Common myeloid progenitor, CD34-positive (primary cell): ENCODE data around the gene DUSP11.
"Not testable (repeated sequence)": the region's sequence is repeated elsewhere in the genome, so short reads cannot be mapped to it uniquely, and the experiment has no call there.

Experiments used
- CTCF ChIA-PET: fragments of 350-600 bp; sonication (Branson Sonifier 250); formaldehyde crosslinking; loops from one replicate; lab custom pipeline; 2021; ENCODE audit warnings: antibody characterized with exemption; lab: Charles Lee
- POLR2A ChIA-PET: fragments of 350-600 bp; sonication (Branson Sonifier 250); formaldehyde crosslinking; loops from one replicate; lab custom pipeline; 2021; ENCODE audit warnings: antibody characterized with exemption; lab: Charles Lee
- DNase-seq, 3 donors: peaks; one replicate each; pipeline versions ENCODE4 v3.0.0 to v3.0.0-alpha.2; 2013
- H3K27ac ChIP-seq, 2 experiments: 1 replicate in 1 of 2; 2 replicates in 1 of 2; pipeline ENCODE4 v1.7.0; 2013; ENCODE audit warnings: inconsistent platforms in 2 of 2, low read length in 2 of 2, mild to moderate bottlenecking in 2 of 2, low read depth in 1 of 2, moderate library complexity in 1 of 2; ENCODE audit not compliant: severe bottlenecking in 2 of 2, insufficient read depth in 1 of 2, poor library complexity in 1 of 2
- H3K27me3 ChIP-seq, 5 experiments: replicated peaks in 2 of 5; 1 replicate in 3 of 5; 2 replicates in 2 of 5; pipeline versions ENCODE4 v1.6.1 to v1.7.0; 2013; ENCODE audit warnings: low read length in 4 of 5, mild to moderate bottlenecking in 2 of 5, moderate library complexity in 2 of 5, inconsistent platforms in 1 of 5; ENCODE audit not compliant: insufficient read depth in 5 of 5, control insufficient read depth in 4 of 5
- H3K36me3 ChIP-seq, 4 experiments: 1 replicate in 2 of 4; 2 replicates in 2 of 4; pipeline versions ENCODE4 v1.6.1 to v1.7.0; 2013; ENCODE audit warnings: low read length in 3 of 4, control low read depth in 1 of 4, mild to moderate bottlenecking in 1 of 4; ENCODE audit not compliant: control insufficient read depth in 4 of 4, insufficient read depth in 4 of 4
- H3K4me1 ChIP-seq, 4 experiments: 1 replicate in 3 of 4; 2 replicates in 1 of 4; pipeline versions ENCODE4 v1.6.1 to v1.7.1; 2013; ENCODE audit warnings: low read length in 3 of 4, mild to moderate bottlenecking in 3 of 4, control low read depth in 1 of 4, inconsistent platforms in 1 of 4, moderate library complexity in 1 of 4; ENCODE audit not compliant: control insufficient read depth in 4 of 4, insufficient read depth in 4 of 4; ENCODE audit errors: control extremely low read depth in 1 of 4
- H3K4me3 ChIP-seq, 7 experiments: 1 replicate in 4 of 7; 2 replicates in 3 of 7; pipeline versions ENCODE4 v1.5.1 to v1.7.0; 2013; ENCODE audit warnings: mild to moderate bottlenecking in 7 of 7, low read length in 6 of 7, moderate library complexity in 6 of 7, inconsistent platforms in 2 of 7, low read depth in 2 of 7, control low read depth in 1 of 7; ENCODE audit not compliant: insufficient read depth in 4 of 7, control insufficient read depth in 1 of 7; ENCODE audit errors: extremely low read depth in 1 of 7
- H3K9me3 ChIP-seq, 5 experiments: 1 replicate in 4 of 5; 2 replicates in 1 of 5; pipeline versions ENCODE4 v1.6.1 to v1.7.1; 2013; ENCODE audit warnings: low read length in 4 of 5, mild to moderate bottlenecking in 2 of 5, inconsistent platforms in 1 of 5, low read depth in 1 of 5, moderate library complexity in 1 of 5; ENCODE audit not compliant: control insufficient read depth in 4 of 5, insufficient read depth in 2 of 5; ENCODE audit errors: control extremely low read depth in 1 of 5
- WGBS: methylation state at CpG from one replicate; pipeline ENCODE4 v1.1.5; 2013; ENCODE audit not compliant: insufficient coverage; 5-methylcytosine and 5-hydroxymethylcytosine counted together

DUSP11 gene

GRCh38 chr2:73759904-73760303 is 20.0 kb downstream of the DUSP11 start:
- Histone ChIP-seq H3K27me3 (no peaks in the 10 kb centered on the region), H3K4me1 (no peaks in the 10 kb centered on the region), H3K36me3 (peaks cover 10 to 88% (median 54%) of the 10 kb centered on the region in 4 experiments), H3K27ac (no peak overlapping the region), H3K4me3 (no peak overlapping the region), H3K9me3 (peaks cover 0 to 3% (median 0%) of the 10 kb centered on the region in 5 experiments)
- ChIA-PET POLR2A (no interaction called here), CTCF (interaction anchor here (1.0 to 1.6 kb wide), 4 partner anchors 10 to 64 kb away, joined by 3 to 5 read pairs (median 3); no protein-coding TSS in a partner anchor)
- no peak for DNase-seq
- no CpG with 5 or more reads among the region's 2 CpGs for WGBS

DNA sequence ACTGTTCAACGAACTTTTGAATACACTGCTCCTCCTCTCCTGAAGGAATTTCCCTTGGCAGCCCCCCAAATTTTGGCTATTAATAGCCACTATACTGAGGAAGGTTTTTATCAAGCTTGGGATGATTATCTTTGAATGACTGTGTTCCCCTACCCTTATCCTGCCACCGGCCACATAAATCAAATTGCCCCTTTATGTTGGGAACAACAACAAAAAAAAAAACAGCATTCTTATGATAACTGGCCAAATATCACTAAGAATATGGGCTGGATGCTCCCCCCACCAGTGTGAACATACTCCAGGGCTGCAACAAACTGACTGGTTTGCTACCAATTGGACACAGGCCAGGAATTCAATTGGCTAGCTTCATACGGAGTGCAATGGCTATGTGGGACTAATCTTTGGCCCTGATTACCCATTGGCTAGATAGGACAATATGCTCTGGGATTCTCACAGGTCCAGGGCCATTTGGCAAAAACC is 20.6 kb downstream of the DUSP11 start:
- POLR2A ChIA-PET = no interaction called here
- H3K4me1 ChIP-seq = no peaks in the 10 kb centered on the region
- H3K36me3 ChIP-seq = peaks cover 10 to 87% (median 50%) of the 10 kb centered on the region in 4 experiments
- no peak for DNase-seq
- peaks cover 0 to 4% (median 3%) of the 10 kb centered on the region in 5 experiments for H3K9me3 ChIP-seq
- WGBS = 92% methylated on average over 1 of the region's 3 CpGs
- no peaks in the 10 kb centered on the region for H3K27me3 ChIP-seq
- H3K27ac ChIP-seq = no peak overlapping the region
- CTCF ChIA-PET = interaction anchor here (1.1 to 1.6 kb wide), 3 partner anchors 9 to 65 kb away, joined by 3 to 4 read pairs (median 3); partner anchors contain the start of gene TPRKB
- H3K4me3 ChIP-seq = no peak overlapping the region

- POLR2A ChIA-PET, H3K4me1 ChIP-seq, DNase-seq, H3K27ac ChIP-seq, H3K4me3 ChIP-seq, H3K27me3 ChIP-seq, H3K9me3 ChIP-seq: not testable (repeated sequence)
- H3K36me3 ChIP-seq = peaks cover 16 to 69% (median 42%) of the 10 kb centered on the region in 4 experiments
- WGBS = 96% methylated on average over 5 of the region's 7 CpGs
- CTCF ChIA-PET = interaction anchor here (0.6 to 1.6 kb wide), 2 partner anchors 62 to 110 kb away, joined by 3 read pairs; no protein-coding TSS in a partner anchor
These were observed 25.6 kb downstream of the DUSP11 start for GRCh38 chr2:73754332-73754731.

DNA sequence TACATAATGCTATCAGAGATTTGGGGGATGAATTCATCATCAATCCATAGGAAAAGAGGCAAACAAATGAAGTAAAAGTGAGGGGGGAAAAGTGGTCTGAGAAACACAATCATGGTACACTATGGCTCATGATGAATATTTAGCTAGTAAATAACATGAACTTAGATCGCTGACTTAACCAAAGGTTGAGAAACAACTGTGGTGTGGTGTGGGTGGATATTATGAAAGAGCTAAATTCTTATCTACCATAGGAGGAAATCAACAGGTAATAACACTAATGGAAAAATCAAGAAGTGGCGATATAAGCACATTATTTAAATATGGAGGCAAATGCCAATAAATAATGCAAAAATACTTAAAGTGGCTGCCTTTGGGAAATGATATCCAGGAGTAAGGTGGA is 30.6 kb downstream of the DUSP11 start:
- no peak overlapping the region for H3K4me3 ChIP-seq
- H3K27ac ChIP-seq = no peak overlapping the region
- peaks cover 0 to 4% (median 0%) of the 10 kb centered on the region in 5 experiments for H3K9me3 ChIP-seq
- ChIA-PET CTCF (interaction anchor here (0.9 to 1.0 kb wide), 2 partner anchors 11 to 93 kb away, joined by 3 read pairs; no protein-coding TSS in a partner anchor), POLR2A (interaction anchor here (0.6 kb wide), 1 partner anchor 30 kb away, joined by 3 read pairs; no protein-coding TSS in a partner anchor)
- no CpG with 5 or more reads among the region's 2 CpGs for WGBS
- peaks cover 0 to 12% (median 3%) of the 10 kb centered on the region in 4 experiments for H3K4me1 ChIP-seq
- H3K27me3 ChIP-seq = no peaks in the 10 kb centered on the region
- peaks cover 16 to 50% (median 31%) of the 10 kb centered on the region in 4 experiments for H3K36me3 ChIP-seq
- DNase-seq = no peak

DNA sequence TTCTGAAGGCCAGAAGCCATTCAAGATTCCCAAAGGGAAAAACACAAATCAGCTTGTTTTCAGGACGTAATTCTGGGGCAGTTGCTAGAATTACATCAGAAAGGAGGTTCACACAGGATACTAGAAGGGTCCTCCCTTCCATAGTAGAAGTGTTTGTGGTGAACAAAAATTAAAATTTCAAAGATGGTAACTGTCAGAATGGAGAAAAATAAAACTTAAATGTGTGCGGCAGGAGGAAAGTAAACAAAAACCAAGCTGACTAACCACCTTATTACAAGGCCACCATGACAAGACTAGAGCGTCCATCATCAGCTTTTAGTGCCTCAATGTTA is 33.1 kb downstream of the DUSP11 start:
- Histone ChIP-seq H3K9me3 (peaks cover 0 to 4% (median 1%) of the 10 kb centered on the region in 5 experiments), H3K27ac (peak overlapping the region in 1 of 2 experiments; percentile 55), H3K36me3 (peaks cover 10 to 49% (median 25%) of the 10 kb centered on the region in 4 experiments), H3K4me3 (no peak overlapping the region), H3K27me3 (no peaks in the 10 kb centered on the region), H3K4me1 (peaks cover 0 to 12% (median 3%) of the 10 kb centered on the region in 4 experiments)
- ChIA-PET CTCF (interaction anchor here (1.1 to 1.3 kb wide), 2 partner anchors 21 to 54 kb away, joined by 3 read pairs; no protein-coding TSS in a partner anchor), POLR2A (no interaction called here)
- WGBS = 50% methylated on average over 1 of the region's 3 CpGs
- no peak for DNase-seq

- H3K36me3 ChIP-seq = peaks cover 9 to 53% (median 22%) of the 10 kb centered on the region in 4 experiments
- H3K27me3 ChIP-seq = no peaks in the 10 kb centered on the region
- 75% methylated on average over 10 of the region's 11 CpGs for WGBS
- CTCF ChIA-PET = interaction anchor here (1.1 to 1.3 kb wide), 2 partner anchors 22 to 53 kb away, joined by 3 read pairs; no protein-coding TSS in a partner anchor
- peak; percentile 29 to 77 (median 48) for DNase-seq
- H3K27ac ChIP-seq = peak overlapping the region in 1 of 2 experiments; percentile 55
- H3K4me3 ChIP-seq = no peak overlapping the region
- peaks cover 0 to 4% (median 2%) of the 10 kb centered on the region in 5 experiments for H3K9me3 ChIP-seq
- peaks cover 0 to 12% (median 3%) of the 10 kb centered on the region in 4 experiments for H3K4me1 ChIP-seq
- POLR2A ChIA-PET = no interaction called here
These were observed 33.7 kb downstream of the DUSP11 start for GRCh38 chr2:73746015-73746876.
